GM10248 (cell line): ENCODE measurements around the gene CBX7.

Experiments
- CTCF ChIA-PET: fragments of 300-600 bp; sonication (Branson Sonifier 250); formaldehyde crosslinking; extraction: SDS; loops from one replicate; lab custom pipeline; 2021; ENCODE audit warnings: antibody characterized with exemption; lab: Yijun Ruan, JAX
- POLR2A ChIA-PET: fragments of 350-650 bp; sonication (Branson Sonifier 250); formaldehyde crosslinking; extraction: SDS; loops from one replicate; lab custom pipeline; 2020; ENCODE audit warnings: antibody characterized with exemption; lab: Yijun Ruan, JAX
- DNase-seq: peaks from one replicate; pipeline ENCODE4 v3.0.0; 2012; ENCODE audit errors: extremely low spot score
- TF ChIP-seq, protein P1 (sequence below): IDR thresholded peaks from 2 replicates; pipeline ENCODE4 v1.5.1; 2012; ENCODE audit warnings: mild to moderate bottlenecking, low read depth; ENCODE audit errors: extremely low read depth, missing control alignments, control extremely low read depth

Gene CBX7

DNA sequence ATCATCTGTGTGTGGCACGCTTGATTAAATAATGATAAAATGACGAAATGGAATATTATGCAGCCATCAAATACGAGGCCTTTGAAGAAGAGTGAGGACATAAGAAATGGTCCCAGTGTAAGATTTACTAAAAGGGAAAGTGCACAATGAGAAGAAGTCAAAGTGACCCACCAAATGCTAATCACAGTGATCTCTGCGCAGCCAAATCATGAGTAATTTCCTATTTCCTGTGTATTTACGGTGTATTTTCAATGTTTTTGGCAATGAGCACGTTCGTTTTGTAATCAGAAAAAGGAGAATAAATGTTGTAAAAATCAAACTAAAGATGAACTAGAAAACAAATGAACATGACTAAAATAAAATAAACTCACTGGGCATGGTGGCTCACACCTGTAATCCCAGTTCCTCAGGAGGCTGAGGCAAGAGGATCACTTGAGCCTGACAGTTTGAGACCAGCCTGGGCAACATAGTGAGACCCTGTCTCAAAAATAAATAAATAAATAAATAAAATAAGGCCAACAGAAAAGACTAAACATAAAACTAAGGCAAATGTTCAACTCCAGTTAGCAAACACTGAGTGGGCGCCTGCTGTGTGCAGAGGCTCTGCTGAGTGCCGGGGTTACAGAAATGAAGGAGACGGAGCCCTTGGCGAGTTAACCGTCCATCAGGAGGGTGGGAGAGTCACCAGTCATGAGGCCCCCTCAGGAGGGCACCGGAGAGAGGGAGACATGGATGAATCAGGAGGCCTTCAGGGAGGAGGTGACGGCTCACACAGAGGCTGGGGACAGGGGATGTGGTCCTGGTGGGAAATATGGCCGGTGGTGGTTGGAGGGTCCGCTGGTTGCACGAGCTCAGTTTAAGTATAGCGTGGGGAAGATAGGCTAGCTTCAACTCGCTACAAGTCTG is 26.0 kb upstream of the CBX7 start:
- TF ChIP-seq, protein P1, sequence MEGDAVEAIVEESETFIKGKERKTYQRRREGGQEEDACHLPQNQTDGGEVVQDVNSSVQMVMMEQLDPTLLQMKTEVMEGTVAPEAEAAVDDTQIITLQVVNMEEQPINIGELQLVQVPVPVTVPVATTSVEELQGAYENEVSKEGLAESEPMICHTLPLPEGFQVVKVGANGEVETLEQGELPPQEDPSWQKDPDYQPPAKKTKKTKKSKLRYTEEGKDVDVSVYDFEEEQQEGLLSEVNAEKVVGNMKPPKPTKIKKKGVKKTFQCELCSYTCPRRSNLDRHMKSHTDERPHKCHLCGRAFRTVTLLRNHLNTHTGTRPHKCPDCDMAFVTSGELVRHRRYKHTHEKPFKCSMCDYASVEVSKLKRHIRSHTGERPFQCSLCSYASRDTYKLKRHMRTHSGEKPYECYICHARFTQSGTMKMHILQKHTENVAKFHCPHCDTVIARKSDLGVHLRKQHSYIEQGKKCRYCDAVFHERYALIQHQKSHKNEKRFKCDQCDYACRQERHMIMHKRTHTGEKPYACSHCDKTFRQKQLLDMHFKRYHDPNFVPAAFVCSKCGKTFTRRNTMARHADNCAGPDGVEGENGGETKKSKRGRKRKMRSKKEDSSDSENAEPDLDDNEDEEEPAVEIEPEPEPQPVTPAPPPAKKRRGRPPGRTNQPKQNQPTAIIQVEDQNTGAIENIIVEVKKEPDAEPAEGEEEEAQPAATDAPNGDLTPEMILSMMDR, result no peak
- POLR2A ChIA-PET, result no interaction called here
- CTCF ChIA-PET, result interaction anchor here (1.4 to 1.5 kb wide), 2 partner anchors 7 to 9 kb away, joined by 6 read pairs; no protein-coding TSS in a partner anchor
- DNase-seq, result no peak

DNA sequence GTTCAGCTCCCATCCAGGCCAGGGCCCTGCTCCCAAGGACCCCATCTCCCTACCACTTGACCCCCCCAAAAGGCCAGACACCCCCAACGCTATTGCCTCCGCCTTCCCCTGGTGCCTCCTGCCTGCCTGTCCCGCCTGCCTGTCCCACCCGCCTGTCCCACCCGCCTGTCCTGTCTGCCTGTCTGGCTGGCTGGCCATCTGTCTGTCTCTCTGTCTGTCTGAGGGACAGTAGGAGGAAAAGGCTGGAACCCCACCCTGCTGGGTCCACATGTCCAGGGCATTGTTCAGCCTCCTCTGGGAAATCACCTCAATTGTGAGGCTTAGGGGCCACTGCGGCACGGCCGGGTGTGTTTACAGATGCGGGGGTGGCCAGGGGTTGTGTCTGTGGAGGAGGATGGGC is 25.3 kb upstream of the CBX7 start:
- CTCF ChIA-PET, result interaction anchor here (1.1 to 1.2 kb wide), 2 partner anchors 10 kb away, joined by 3 to 4 read pairs; no protein-coding TSS in a partner anchor
- TF ChIP-seq, protein P1, result no peak
- no peak for DNase-seq
- POLR2A ChIA-PET, result no interaction called here

DNA sequence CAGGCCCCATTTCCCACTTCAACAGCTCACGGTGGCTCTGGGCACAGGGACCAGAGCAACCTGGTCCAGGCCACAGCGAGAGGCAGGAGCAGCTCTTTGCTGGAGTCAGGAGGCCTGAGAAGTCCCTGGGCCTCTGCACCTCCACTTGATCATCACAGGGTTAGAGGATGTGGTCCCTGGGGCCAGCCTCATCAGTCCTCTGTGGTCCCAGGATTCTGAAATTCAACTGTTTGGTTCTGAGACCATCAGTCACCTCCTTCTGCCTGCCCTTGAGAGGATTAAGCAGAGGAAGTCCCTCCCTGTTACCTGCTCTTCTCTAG is 24.9 kb upstream of the CBX7 start:
- DNase-seq, result no peak
- CTCF ChIA-PET, result interaction anchor here (1.0 to 1.2 kb wide), 3 partner anchors 10 to 134 kb away, joined by 3 to 4 read pairs (median 3); no protein-coding TSS in a partner anchor
- POLR2A ChIA-PET, result no interaction called here
- TF ChIP-seq, protein P1, result no peak

DNA sequence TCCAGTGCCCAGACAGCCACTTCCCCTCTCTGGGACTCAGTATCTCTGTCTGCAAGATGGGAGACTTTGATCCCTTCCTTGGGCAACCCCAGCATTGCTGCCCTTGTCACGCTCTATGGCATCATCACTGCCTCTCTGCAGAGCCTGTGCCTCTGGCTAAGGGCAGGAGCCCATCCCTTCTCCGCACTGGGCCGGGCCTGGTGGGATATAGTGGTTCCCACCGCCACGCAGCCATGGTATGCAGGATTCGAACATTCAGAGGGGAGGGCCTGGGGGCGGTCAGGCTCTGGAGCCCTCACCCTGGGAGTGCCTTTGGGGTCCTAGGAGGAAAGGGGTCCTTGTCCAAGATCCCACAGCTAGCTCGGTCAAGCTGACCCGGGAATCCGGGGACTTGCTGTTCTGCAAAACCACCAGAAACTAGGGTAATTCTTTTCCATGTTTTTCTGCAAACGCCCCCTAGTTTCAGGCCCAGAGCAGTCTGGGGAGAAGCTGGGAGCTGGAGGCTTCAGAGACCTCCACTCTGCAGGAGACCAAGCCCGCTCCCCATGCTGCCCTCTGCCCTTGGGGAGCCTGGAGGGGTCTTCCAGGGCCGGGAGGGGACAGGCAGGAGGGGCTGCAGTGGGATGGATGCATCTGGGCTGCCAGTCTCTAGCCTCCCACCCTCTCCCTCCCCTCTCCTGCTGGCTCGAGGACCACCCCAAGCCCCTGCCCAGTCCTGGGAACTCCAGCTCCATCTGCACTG is 24.4 kb upstream of the CBX7 start:
- TF ChIP-seq, protein P1, result no peak
- ChIA-PET POLR2A (interaction anchor here (1.9 kb wide), 1 partner anchor 142 kb away, joined by 6 read pairs; no protein-coding TSS in a partner anchor), CTCF (interaction anchor here (1.0 to 1.2 kb wide), 3 partner anchors 9 to 134 kb away, joined by 3 to 4 read pairs (median 3); no protein-coding TSS in a partner anchor)
- no peak for DNase-seq

DNA sequence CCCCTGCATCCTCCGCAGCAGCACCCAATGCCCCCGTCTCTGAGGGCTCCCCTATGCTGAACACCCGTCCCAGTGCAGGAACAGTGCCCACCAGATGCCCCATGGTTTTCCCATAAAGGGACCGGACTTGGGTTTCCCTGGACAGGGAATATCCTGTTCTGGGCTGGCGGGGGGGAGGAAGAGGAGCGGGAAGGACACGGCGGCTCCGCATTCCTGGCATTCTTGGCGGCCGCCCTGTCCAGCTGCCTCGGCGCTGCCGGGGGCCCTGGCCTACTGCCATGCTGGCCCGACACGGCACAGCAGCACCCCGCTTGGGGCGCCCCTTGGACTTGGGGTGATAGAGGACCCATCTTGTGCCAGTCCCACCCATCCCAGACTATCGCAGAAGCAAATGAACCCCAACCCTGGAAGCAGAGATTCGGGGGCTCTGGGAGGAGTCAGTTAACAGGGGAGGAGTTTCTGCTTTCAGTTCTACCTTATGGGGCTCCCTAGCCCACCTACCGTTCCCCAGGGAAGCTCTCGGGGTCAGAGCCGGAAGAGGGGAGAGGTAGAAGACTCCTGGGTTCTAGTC is 23.7 kb upstream of the CBX7 start:
- POLR2A ChIA-PET, result interaction anchor here (1.9 kb wide), 1 partner anchor 142 kb away, joined by 6 read pairs; no protein-coding TSS in a partner anchor

More for the DNA sequence above, 23.7 kb upstream of the CBX7 start:
- no peak for DNase-seq
- TF ChIP-seq, protein P1, result no peak
- CTCF ChIA-PET, result interaction anchor here (1.0 kb wide), 1 partner anchor 135 kb away, joined by 3 read pairs; no protein-coding TSS in a partner anchor
